SKM-1 (cell line): Measurements from ENCODE around the gene NCKAP1.
"Not testable (repeated sequence)": the region's sequence is repeated elsewhere in the genome, so short reads cannot be mapped to it uniquely, and the experiment has no call there.

ENCODE experiments used
- DNase-seq: peaks from one replicate; lab custom pipeline; 2025; ENCODE audit not compliant: unreplicated experiment; lab: John Stamatoyannopoulos, UW

Gene NCKAP1

GRCh38 chr2:183001948-183002347 is 36.3 kb downstream of the NCKAP1 start:
- no peak for DNase-seq

DNA sequence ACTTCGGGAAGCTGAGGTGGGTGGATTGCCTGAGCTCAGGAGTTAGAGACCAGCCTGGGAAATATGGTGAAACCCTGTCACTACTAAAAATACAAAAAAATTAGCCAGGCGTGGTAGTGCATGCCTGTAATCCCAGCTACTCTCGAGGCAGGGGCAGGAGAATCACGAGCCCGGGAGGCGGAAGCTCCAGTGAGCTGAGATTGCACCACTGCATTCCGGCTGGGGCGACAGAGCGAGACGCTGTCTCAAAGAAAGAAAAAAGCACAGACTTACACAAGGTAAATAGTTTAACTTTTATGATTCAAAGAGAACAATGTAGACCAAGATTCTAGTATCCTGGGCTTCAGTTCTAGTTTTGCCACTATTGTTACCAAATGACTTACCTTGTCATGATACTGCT is 37.4 kb downstream of the NCKAP1 start:
- DNase-seq = no peak

GRCh38 chr2:182999348-183000028 is 38.8 kb downstream of the NCKAP1 start:
- DNase-seq = no peak

DNA sequence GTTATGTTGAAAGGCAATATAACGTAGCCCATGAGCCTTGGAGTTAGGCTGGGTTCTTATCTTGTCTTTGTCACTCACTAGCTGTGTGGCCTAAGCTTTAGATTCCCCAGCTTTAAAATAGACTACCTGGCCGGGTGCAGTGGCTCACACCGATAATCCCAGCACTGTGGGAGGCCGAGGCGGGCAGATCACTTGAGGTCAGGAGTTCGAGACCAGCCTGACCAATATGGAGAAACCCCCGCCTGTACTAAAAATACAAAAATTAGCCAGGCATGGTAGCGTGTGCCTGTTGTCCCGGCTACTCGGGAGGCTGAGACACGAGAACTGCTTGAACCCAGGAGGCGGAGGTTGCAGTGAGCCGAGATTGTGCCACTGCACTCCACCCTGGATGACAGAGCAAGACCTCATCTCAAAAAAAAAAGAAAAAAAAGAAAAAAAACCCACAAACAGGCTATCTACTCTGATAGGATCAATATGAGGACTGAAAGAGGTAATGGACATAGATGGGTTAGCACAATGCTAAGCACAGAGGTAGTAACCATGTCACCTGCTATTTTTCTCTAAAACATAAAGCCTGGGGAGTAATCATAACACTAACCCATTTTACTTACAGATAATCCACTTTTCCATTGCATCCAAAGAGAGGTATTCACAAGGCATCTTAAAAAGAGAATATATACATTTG is 43.9 kb downstream of the NCKAP1 start:
- no peak for DNase-seq

DNA sequence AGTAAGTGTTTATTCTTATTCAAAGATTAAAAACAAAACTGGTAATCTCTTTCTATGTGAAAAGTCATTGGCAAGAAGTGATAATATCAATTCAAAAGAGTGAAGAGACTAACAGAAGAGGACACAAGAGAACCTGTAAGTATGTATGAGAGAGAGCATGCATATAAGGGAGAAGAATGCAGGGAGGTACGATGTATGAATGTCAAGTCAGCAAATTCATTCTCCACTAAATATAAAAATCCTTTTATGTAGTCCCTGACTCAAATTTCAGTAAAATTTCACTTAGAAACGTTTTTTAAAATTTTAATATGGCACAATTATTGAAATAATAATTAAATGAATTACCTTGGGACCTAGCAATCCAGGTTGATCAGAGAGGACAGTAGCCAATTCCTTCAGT is 55.3 kb downstream of the NCKAP1 start:
- DNase-seq = no peak

- not testable (repeated sequence) for DNase-seq
These were observed 56.8 kb downstream of the NCKAP1 start for GRCh38 chr2:182981475-182981874.

- DNase-seq = no peak
These were observed 57.6 kb downstream of the NCKAP1 start for GRCh38 chr2:182980652-182981051.

GRCh38 chr2:182980115-182980514 is 58.1 kb downstream of the NCKAP1 start:
- peak; percentile 71 for DNase-seq

GRCh38 chr2:182977463-182977862 is 60.8 kb downstream of the NCKAP1 start:
- no peak for DNase-seq

- no peak for DNase-seq
These were observed 64.6 kb downstream of the NCKAP1 start for GRCh38 chr2:182973441-182974352.

GRCh38 chr2:182972548-182972942 is 65.7 kb downstream of the NCKAP1 start:
- no peak for DNase-seq

DNA sequence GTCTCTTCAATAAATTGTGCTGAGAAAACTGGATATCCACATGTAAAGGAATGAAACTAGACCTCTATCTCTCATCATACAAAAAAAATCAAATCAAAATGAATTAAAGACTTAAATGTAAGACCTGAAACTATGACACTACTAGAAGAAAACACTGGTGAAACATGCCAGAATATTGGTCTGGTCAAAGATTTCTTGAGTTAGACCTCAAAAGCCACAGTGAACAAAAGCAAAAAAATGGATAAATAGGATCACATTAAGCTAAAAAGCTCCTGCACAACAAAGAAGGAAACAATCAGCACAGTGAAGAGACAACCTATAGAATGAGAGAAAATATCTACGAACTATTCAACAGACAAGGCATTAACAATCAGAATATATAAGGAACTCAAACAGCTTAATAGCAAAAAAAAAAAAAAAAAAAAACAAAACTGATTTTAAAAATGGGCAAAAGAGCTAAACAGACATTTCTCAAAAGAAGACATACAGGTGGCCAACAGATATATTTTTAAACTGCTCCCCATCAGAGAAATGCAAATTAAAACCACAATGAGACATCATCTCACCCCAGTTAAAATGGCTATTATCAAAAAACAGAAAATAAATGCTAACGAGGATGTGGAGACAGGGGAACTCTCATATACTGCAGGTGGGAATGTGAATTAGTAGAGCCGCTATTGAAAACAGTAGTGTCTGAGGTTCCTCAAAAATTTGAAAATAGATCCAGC is 66.3 kb downstream of the NCKAP1 start:
- DNase-seq = no peak

DNA sequence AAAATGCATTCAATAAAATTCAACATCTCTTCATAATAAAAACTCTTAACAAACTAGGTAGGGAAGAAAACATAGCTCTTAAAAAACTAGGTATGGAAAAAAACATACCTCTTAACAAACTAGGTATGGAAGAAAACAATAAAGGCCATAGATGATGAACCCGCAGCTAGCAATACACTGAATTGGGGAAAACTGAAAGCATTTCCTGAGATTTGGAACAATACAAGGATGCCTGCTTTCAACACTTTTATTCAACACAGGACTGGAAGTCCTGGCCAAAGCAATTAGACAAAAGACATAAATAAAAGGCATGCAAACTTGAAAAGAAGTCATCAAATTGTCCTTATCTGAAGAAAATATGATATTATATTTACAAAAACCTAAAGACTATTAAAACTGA is 67.8 kb downstream of the NCKAP1 start:
- DNase-seq = no peak

- no peak for DNase-seq
These were observed 69.8 kb downstream of the NCKAP1 start for GRCh38 chr2:182968493-182968892.

DNA sequence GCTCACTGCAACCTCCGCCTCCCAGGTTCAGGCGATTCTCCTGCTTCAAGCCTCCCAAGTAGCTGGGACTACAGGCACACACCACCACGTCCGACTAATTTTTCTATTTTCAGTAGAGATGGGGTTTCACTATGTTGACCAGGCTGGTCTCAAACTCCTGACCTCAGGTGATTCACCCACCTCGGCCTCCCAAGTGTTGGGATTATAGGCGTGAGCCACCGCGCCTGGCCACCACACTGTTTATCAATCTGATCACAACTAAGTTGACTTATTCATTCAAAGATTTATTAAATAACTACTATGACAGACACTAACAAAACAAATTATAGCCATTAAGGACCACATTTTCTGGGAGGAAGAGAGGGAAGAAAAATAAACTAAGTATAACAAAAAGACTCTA is 71.9 kb downstream of the NCKAP1 start:
- not testable (repeated sequence) for DNase-seq

DNA sequence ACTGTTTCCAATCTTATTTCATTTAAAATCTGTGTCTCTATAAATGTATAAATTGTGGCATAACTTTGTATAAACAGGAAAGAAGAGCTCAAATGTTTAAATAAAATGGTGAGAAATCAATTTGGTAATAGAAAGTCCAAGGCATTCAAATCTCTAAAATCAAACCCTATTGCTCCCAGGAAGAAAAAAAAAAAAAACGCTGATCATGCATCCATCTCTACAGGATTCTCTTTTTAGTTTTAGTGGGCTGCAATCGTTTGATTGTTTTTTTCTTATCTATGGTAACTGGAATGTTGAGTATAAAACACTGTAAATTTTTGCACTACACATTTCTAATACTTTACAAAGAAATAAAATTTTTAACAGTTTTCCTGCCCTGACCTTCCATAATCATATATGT is 75.6 kb downstream of the NCKAP1 start:
- DNase-seq = no peak

DNA sequence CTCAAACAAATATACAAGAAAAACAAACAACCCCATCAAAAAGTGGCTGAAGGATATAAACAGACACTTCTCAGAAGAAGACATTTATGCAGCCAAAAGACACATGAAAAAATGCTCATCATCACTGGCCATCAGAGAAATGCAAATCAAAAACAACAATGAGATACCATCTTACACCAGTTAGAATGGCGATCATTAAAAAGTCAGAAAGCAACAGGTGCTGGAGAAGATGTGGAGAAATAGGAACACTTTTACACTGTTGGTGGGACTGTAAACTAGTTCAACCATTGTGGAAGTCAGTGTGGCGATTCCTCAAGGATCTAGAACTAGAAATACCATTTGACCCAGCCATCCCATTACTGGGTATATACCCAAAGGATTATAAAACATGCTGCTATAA is 77.4 kb downstream of the NCKAP1 start:
- not testable (repeated sequence) for DNase-seq

DNA sequence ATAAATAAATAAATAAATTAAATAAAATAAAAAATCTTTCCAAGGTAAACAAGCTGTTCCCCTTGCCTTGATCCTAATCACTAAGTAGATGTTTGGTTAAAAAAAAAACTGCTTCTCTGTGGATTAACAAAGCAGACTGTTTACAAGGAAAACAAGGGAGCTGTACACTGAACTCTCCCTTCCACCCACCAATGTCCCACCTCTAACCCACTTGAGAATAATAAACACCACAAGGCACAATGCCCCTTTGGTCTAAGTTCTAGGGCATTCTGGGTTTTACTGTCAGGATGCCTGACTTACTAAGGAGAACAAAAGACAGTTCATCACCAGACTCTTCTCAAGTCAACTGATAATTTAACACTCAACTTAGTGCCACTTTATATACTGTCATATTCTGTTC is 83.5 kb downstream of the NCKAP1 start:
- no peak for DNase-seq

DNA sequence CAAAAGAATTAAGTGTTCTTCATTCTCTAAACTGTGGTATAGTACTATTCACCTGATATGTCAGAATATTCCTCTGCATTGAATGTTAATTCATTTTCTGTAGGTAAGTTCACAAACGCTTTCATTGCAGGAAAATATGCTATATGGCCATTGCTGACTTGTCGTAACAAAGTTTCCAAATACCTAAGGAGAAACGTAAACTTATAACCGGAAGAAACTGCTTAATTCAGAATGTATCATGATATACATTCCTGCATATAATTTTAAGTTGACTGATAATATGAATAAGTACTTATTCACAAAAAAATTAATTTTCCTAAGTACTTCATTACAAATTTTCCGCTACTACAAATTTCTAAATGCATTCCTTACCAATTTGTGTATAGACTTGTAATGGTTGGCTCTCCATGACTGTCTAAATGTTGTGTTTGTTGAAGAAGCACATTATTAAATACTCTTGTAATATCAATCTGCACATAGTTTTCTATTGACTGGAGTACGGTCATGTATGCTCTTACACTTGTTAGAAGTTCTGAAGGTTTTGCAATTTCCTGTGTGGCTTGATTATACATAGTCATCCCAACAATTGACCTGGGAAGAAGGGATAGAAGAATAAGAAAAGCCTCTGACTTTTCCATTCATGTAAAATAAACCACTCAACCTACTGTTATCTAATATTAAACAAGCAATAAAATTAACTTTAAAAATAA is 85.4 kb downstream of the NCKAP1 start:
- DNase-seq = no peak

DNA sequence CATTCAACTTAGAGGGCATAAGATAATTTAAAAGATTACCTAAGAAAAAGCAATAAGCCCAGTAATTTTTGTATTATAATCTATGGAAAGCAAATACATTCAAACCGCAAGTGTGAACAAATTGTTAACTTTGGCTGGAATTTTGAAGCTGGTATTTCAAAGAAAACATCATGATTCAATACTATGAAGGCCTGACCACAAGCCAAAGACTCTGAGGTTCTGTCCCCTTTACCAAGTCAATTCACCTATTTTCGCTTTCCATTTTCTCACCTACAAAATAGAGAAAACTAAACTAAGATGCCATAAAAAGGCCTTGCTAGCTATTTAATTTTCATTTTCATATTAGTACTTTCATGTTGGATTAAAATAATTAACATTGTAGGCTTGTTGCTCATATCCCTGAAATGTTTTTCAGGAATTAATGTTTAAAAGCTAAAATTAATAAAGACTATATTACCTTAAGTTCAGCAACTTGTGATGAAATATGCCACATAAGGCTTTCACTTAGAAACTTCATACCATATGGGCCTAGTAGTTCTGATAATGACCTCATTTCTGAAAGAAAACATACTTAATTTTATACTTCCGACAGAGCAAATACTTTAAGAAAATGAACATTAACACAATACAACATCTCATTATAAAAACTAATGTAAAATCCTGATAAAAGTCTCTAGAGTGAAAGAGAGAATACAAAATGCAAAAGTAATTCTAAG is 86.2 kb downstream of the NCKAP1 start:
- no peak for DNase-seq
